Umbilical cord (tissue), 2 donors: ENCODE measurements around the gene GM2A. TPM values are rescaled to one million over a fixed set of nuclear protein-coding genes. Genes with fewer than 3 reads are reported as not detected.
"Not testable (repeated sequence)": the region's sequence is repeated elsewhere in the genome, so short reads cannot be mapped to it uniquely, and the experiment has no call there.

ENCODE experiments used
- DNase-seq: peaks from one replicate; pipeline ENCODE4 v3.0.0-alpha.2; 2015; ENCODE audit warnings: low spot score
- total RNA-seq: library from RNA; depleted of rRNA; stranded (reverse); fragments of >200 nt; gene quantifications from one replicate; pipeline ENCODE4 v1.2.3, GENCODE V29; 2014; ENCODE audit warnings: low replicate concordance; ENCODE audit not compliant: insufficient read depth

Gene GM2A
- total RNA-seq, 1 donor from 2014 or later: 26.2 TPM

GRCh38 chr5:151286246-151286645, 33.3 kb downstream of the GM2A start:
- DNase-seq: no peak

GRCh38 chr5:151288180-151288579, 35.2 kb downstream of the GM2A start:
- no peak for DNase-seq

DNA sequence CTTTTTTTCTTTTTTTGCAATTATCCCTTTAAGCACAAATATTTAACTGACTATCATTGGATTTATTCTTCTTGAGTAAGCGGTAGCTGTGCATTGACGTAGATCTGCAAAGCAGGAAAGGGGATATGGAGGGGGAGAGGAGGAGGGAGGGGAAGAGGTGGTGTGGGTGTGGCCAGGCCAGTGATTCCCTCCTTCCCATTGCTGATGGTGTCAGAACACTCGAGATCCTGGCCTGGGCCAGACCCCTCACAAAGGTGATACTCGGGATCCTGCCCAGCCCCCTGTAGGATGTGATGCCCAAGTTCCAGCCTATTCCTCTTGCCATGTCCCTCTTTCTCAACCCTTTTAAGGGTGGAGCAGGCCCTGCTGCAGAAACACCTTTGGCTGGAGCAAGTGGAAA, 40.6 kb downstream of the GM2A start:
- DNase-seq: no peak

DNA sequence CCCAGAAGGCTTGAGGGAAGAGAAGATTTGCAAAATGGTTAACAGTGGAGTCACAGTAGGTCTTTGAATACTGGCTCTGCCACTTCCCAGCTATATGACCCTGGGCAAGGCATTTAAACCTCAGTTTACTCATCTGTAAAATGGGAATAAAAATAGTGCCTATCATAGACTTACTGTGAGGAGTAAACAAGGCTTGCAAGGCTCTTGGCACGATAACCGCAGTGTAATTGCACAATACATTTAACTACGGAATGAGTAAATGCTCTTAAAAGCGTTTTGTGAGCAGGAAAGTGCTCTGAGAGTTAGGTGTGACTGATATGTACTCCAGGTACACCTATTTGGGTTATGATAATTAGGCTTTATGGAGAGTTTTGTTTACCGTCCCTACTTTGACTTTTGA, 42.2 kb downstream of the GM2A start:
- DNase-seq: no peak

DNA sequence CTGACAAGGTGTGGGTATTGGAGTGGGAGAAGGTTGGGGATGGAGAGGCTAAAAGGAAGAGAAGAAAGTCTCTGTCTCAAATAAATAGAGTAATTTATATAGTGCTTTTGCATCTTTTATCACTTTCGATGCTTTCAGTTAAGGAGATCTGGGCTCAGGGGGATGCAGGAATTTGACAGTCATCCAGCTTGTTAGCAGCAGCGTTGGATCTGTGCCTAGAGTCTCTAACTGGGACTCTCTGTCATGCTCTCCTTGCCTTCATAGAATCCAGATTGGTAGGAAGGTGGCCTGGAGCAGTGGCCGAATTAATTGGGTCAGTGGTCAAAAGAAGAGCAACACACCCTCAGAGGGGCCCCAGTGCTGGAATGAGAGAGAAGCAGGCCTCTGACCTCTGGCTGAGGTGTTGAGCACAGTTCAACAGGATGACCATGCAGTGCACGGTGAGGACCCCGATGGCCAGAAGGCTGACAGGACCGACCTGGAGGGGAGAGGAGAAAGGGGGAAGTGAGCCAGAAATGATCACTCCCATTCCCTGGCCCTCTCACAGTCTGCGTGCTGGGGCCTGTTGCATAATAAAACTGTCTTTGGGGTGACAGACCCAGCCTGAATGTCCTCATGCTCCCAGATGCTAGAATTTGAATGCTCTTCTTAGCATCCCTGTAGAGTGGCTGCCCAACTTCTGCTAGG, 42.9 kb downstream of the GM2A start:
- DNase-seq: no peak

DNA sequence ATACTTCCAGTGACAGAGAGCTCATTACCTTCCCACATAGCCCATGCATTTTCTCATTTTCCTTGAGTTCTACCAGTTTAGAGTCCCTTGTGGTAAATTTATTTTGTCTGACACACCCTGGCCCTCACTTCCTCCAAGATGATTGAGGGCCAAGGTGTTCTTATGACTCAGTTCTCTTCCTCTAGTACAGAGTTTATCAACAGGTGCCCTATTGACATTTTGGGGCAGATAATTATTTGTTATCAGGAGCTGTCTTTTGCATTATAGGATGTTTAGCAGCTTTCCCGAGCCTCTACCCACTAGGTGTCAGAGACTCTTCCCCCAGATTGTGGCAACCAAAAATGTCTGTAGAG, 43.5 kb downstream of the GM2A start:
- no peak for DNase-seq

DNA sequence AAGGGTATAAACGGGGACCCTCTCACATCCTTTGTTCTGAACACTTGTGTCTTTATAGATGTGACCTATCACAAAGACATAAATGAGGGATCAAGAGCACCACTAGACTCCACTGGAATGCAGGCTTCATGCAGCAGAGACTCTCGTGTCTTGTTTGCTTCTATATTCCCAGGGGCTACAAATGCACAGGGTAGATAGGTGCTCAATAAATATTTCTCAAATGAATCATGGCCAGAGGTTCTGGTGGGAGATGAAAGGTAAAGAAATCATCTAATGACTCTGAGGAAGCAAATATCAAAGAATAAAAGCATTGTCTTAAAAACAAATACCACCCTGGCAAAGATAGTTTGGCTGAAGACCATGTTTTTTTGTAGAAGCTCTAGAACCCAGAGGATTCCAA, 44.0 kb downstream of the GM2A start:
- no peak for DNase-seq

DNA sequence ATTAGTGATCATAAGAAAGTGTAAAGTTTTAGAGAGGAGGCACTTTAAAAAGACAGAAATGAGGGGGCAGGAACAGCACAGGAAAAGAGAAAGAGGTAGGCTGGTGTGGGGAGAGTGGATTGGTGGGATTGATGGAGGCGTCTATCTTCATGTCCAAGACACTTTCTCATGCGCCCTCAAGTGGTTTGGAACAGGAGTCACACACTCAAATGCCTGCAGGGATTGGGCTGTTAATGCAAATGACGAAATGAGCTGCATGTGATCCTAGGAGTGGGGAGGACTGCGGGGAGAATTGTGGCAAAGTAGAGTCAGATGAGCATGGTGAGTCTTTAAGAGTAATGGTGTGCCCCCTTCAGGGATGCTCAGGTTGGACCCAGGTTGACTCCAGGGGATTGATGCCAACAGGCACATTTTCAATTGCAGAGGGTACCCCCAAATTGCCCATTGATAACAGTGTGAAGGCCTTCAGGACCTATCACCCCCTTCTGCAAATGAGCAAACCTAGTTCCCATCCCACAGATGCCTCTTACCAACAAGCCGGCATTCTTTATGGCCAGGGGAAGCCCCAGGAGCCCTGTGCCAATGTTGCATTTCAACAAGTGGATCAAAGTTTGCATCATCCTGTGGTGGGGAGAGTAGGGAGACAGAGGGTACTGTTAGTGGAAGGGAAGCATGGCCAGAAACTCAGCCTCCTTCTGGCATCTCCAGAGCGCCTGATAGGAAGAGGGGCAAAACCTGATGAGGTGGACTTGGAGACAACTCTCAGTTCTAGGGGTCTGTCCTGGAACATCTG, 45.3 kb downstream of the GM2A start:
- DNase-seq: peak; percentile 64

DNA sequence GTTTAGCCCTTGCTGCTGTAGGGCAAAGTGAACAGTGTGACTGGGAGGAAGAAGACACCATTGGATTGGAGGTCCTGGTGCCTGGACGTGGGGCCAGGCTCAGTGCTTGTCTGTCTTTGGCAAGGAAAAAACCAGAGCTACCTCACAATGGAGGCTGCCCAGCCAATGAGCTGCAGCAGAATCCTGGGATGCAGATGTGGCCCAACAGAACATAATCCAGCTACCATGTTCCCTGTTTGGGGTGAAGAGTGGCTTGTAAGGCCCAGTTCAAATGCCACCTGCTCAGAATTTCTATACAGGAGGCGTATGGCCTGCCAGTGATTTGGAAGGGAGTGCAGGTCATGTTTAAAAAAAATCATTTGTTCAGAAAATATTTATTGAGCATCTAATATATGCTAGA, 50.7 kb downstream of the GM2A start, which contains the start of gene SLC36A3:
Gene SLC36A3 (minus strand): TSS at position 101 of the 400 bp plus-strand sequence. CDS start 412 bp downstream, outside the sequence.
- no peak for DNase-seq

- DNase-seq: not testable (repeated sequence)
These were observed 56.3 kb downstream of the GM2A start for GRCh38 chr5:151309266-151309665.

- not testable (repeated sequence) for DNase-seq
These were observed 56.8 kb downstream of the GM2A start for GRCh38 chr5:151309821-151310220.

GRCh38 chr5:151310932-151311331, 57.9 kb downstream of the GM2A start:
- no peak for DNase-seq

GRCh38 chr5:151312756-151313324, 59.9 kb downstream of the GM2A start:
- no peak for DNase-seq

- DNase-seq: no peak
These were observed 60.4 kb downstream of the GM2A start for GRCh38 chr5:151313357-151313756.

- peak; percentile 74 for DNase-seq
These were observed 63.1 kb downstream of the GM2A start for GRCh38 chr5:151315998-151316597.

DNA sequence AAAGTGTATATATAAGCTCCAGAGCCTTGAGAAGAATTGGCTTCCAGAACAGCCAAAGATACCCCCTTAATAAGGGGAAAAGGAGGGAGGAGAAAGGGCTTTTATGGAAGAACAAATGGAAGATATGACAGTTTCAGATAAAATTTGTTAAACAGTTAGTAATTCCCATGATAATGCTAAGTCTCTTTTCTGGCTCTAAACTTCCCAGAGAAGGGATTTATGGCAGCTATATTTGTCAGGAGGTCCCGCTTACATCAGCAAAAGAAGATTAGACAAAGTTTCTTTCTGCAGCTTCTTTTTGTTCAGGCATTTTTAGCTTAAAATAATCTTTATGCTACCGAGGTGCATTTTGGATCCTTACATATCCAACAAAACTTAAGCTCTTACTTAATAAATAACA, 64.9 kb downstream of the GM2A start:
- DNase-seq: peak; percentile 82

GRCh38 chr5:151318850-151319732, 66.1 kb downstream of the GM2A start:
- peak; percentile 64 for DNase-seq
